KG1 (cell line): ENCODE results near the gene UBE2E2.

Source experiments
- DNase-seq: peaks from one replicate; lab custom pipeline; 2025; lab: John Stamatoyannopoulos, UW

Gene UBE2E2

GRCh38 chr3:23623844-23624243 lies 420.7 kb downstream of the UBE2E2 start:
- no peak for DNase-seq

GRCh38 chr3:23624305-23624704 lies 421.2 kb downstream of the UBE2E2 start:
- DNase-seq, result no peak

GRCh38 chr3:23626442-23626841 lies 423.3 kb downstream of the UBE2E2 start:
- DNase-seq, result no peak

GRCh38 chr3:23629181-23629894 lies 426.2 kb downstream of the UBE2E2 start:
- no peak for DNase-seq

GRCh38 chr3:23633261-23633960 lies 430.3 kb downstream of the UBE2E2 start:
- no peak for DNase-seq

- no peak for DNase-seq
These were observed 434.2 kb downstream of the UBE2E2 start for GRCh38 chr3:23637339-23637738.

GRCh38 chr3:23640471-23641146 lies 437.5 kb downstream of the UBE2E2 start:
- no peak for DNase-seq
